Placental epithelial cell (primary cell): ENCODE measurements around the gene NR0B1. TPM values are rescaled to one million over a fixed set of nuclear protein-coding genes. Genes with fewer than 3 reads are reported as not detected.

Experiments
- total RNA-seq: library from RNA; depleted of rRNA; stranded (reverse); fragments of >200 nt; gene quantifications from 2 replicates; pipeline ENCODE4 v1.2.3, GENCODE V29; 2012

NR0B1 gene, protein sequence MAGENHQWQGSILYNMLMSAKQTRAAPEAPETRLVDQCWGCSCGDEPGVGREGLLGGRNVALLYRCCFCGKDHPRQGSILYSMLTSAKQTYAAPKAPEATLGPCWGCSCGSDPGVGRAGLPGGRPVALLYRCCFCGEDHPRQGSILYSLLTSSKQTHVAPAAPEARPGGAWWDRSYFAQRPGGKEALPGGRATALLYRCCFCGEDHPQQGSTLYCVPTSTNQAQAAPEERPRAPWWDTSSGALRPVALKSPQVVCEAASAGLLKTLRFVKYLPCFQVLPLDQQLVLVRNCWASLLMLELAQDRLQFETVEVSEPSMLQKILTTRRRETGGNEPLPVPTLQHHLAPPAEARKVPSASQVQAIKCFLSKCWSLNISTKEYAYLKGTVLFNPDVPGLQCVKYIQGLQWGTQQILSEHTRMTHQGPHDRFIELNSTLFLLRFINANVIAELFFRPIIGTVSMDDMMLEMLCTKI
- not detected in 2 replicates for total RNA-seq

GRCh38 chrX:30309139-30309571, at the start of gene NR0B1:
Gene NR0B1, minus strand, starts transcription at chrX:30309390. Its CDS starts 27 bp downstream, at chrX:30309363.

Other genes with a start within 250 kb of the NR0B1 start
- not detected in 2 replicates for gene MAGEB2, start 93.8 kb downstream of the NR0B1 start, total RNA-seq
- gene MAGEB3, start 78.7 kb downstream of the NR0B1 start, total RNA-seq, result not detected in 2 replicates
- gene MAGEB4, start 67.4 kb downstream of the NR0B1 start, total RNA-seq, result not detected in 2 replicates
- gene MAGEB1, start 62.2 kb downstream of the NR0B1 start, total RNA-seq, result not detected in 2 replicates